Measurements from ENCODE around the gene SLC9A7.

The SLC9A7 gene

DNA sequence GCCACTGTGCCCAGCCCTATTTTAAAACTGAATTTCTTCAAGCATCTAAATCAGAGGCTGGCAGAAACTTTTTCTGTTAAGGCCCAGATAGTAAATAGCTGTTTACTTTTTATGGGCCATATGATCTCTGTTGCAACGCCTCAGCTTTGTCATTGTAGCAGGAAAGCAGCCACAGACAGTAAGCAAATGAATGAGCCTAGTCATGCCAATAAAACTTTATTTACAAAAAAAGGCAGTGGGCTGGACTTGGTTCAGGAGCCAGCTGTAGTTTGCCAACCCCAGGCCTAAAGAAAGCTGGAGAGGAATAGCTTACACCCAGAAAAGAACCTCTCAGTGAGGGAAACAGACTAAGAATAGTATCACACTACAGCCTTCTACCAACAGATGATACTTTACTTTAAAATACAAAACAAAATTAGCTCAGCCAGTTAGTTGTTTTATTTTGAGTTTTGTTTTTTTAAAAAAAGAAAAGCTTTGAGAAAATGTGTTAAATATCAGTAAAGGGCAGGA is 159.8 kb downstream of the SLC9A7 start:
- DNase-seq: no peak

DNA sequence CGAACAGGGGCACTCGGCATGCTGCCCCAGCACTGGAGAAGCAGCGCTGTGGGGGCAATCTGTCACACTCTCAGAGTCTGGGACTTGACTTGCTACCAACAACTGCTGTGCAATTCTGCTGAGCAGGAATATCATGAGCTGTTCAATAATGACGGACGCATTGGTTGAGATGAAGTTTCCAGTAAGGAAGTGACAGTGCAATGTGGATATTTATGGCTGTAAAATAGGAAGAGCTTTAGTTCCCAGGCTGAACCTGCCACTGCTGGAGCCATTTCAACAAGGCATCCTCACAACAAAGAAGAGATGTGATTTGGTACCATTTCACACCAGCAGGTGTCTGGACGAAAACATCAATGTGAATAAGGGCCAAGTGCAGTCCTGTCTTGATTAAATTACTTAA is 161.1 kb downstream of the SLC9A7 start:
- DNase-seq: no peak

DNA sequence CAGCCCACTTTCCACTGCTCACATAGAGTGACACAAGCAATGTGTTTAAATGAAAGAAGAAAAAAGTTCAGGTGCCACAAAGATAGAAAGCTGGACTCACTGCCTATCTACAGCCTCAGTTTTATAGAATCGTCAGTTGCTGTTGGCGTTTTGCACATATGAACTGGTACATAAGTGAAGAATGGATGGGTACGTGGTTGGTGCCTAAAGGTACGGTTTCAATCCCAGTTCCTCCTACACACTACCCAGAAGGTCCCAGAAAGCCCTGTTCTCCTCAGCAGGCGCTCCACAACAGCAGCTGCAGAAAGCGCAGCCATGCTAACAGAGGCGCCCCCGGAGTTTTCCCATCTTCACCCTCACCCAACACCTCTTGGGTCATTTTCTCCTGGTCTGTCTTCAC is 161.7 kb downstream of the SLC9A7 start:
- no peak for DNase-seq

DNA sequence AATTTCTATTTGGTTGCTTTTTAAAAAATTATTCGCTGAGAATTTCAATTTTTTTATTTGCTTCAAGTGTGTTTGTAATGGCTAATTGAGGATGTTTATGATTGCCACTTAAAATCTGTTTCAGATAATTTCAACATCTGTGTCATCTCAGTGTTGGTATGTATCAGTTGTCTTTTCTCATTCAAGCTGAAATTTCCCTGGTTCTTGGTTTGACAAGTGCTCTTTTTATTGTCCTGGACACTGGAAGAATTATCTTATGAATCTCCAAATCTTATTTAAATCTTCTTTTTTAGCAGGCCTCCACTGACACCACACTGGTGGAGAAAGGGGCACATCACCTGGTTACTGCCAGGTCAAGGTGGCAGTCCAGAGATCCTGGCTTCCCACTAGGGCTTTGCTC is 163.8 kb downstream of the SLC9A7 start:
- no peak for DNase-seq

DNA sequence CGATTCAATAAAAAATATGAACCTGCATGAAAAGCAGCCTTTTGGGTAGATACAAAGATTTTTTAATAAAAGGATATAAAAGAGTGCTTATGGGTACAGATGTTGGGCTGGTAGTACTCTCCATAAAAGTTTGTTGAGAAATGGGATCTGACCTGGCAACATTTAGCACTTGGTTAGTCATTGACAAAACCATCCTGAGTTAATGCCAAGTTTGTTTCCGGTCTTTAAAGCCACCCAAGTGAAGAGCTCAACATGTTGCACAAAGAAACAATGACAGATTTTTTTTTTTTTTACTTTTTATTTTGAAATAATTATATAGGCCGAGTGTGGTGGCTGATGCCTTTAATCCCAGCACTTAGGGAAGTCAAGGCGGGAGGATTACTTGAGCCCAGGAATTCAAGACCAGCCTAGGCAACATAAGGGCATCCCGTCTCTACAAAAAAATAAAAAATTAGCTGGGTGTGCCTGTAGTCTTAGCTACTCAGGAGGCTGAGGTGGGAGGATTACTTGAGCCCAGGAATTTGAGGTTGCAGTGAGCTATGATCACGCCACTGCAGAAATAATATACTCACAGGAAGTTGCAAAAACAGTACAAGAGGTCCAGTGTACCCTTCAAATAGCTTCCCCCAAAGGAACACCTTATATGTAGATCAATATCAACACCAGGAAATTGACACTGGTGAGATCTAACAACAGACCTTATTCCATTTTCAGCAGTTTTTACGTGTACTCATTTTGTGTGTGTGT is 168.8 kb downstream of the SLC9A7 start:
- DNase-seq: no peak

DNA sequence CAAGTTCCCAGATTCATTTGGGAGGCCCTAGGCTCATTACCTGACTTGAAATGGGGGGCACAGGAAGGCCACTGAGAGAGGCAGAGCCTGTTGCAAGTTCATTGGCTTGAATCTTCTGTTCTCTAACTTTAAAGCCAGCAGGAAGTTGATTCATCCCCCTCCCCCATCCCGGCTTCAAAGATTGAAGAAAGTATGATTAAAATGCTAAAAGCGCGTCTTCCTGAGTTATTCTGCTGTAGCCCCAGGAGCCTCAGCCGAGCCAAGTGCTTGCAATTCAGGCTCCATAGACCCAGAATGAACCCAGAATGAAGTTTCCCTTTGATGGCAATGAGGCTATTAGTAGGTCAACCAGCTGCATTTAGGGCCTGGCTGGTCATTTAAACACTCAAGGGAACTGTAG is 170.7 kb downstream of the SLC9A7 start:
- DNase-seq: peak; percentile 4

DNA sequence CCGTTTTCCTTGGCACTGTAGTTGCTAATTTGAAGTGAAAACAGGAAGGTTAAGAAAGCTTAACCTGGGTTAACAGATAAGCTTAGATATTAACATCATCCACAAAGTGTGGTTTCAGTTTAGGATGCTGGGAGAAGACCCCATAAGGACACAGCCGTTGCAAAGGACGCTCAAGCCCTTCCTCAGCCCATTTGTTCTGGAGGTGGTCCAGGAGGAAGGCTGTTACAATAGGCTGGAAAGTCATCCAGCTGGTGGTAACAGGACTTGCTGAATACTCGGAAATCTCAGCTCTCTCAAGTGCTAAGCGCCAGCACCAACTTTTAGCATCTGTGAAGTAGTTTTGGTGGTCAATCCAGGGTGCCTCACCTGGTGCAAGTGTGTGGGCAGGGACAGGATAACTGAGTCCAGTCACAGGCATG is 171.2 kb downstream of the SLC9A7 start:
- no peak for DNase-seq

DNA sequence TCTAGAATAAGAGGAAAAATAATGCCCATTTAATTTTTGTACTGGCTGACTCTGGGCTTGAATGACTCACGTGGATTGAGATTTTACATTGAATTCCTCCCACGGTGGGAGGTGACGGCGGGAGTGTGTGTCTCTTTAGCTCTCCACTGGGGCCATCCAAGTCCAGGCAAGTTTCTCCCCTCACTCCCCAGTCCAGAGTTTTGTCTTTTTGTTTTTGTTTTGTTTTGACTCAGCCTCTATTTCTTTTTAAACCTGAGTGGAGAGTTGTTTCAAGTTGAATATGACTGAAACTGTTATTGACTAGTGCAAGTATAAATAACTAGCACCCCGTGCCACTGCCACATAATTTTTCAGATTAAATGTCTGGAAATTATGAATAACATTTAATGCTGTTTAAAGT is 171.8 kb downstream of the SLC9A7 start:
- DNase-seq: no peak

DNA sequence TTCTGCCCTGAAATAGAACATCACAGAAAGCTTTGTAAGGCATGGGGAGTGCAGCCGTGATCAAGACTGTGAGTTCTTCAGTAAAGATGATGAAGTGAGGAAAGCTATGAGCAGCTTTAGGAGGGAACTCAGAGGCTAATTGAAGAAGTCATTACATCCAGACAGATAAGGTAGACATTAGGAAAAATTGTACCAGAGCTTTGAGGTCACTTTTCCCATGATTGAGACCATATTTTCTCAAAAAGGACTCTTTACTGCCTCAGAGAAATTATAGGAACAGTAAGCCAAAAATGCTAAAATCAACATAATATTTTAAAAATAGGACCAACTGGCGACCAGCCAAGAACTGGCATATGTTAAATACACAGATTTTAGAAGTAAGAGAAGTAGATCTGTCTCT is 174.2 kb downstream of the SLC9A7 start:
- DNase-seq: no peak

DNA sequence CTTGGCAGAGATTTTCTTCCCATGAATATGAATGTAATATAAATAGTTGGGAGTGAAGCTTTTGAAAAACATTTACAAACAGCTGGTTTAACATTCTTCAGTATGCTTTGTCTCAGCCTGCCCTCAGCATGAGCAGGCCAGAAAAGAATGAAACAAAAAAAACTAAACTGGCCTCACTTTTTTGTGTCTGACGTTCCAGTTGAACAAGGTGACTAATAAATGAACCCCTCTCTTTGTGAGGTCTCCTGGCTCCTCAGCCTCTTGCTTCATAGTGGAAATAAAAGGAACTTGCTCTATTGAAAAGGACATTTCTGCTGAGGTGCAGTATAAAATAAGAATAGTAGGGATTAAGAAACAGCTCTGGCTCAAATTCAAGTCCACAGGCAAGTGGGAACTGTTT is 176.0 kb downstream of the SLC9A7 start:
- DNase-seq: no peak

DNA sequence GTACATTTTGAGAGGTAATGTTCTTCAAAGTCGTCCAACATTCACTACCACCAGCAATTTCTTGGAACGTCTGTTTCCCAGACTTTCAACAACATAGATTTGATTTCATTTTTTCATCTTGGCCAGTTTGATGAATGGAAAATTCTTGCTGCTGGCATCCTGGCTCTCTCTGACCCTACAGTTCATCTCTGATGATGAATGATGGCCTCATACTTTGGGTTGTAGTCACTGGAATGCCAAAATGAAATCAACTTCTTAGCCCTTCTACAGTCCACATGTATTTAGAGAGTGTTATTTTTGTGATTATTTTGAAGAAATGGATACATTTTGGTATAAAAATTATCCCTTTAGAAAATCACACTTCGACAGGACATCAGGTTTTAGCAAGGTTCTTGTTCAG is 176.6 kb downstream of the SLC9A7 start:
- DNase-seq: no peak

DNA sequence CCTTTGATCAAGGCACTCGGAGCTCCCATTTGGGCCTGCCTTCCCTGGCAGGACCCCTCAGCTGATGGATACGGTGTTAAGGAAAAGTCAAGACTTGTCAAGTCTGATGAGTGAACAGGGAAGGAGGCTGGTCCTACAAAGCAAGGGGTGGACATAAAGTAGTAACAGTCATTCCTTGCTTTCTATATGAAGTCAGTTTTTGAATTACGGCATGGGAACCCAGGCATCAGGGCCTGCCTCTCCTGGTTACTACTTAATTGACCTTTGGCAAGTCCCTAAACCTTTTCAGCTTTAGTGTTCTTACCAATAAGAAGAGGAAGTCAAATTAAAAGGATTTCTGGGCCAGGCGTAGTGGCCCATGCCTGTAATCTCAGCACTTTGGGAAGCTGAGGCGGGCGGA is 178.3 kb downstream of the SLC9A7 start:
- no peak for DNase-seq

DNA sequence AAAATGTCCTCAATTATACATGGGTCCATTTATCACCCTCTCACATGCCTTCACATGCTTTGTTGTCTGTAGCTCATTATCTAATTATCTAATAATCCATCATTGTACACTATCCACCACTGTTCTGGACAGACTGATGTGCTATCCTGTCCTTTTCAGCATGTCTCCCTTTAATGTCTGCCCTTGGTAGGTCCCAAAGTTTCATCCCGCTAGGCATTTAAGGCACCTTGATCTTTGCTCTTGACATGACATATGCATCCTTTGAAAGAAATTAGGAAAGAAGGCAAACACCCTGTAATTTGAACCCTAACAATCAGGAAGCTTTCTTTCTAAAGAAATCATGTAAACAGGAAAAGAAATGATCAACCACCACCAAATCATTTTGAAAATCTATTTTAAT is 179.7 kb downstream of the SLC9A7 start:
- DNase-seq: no peak

DNA sequence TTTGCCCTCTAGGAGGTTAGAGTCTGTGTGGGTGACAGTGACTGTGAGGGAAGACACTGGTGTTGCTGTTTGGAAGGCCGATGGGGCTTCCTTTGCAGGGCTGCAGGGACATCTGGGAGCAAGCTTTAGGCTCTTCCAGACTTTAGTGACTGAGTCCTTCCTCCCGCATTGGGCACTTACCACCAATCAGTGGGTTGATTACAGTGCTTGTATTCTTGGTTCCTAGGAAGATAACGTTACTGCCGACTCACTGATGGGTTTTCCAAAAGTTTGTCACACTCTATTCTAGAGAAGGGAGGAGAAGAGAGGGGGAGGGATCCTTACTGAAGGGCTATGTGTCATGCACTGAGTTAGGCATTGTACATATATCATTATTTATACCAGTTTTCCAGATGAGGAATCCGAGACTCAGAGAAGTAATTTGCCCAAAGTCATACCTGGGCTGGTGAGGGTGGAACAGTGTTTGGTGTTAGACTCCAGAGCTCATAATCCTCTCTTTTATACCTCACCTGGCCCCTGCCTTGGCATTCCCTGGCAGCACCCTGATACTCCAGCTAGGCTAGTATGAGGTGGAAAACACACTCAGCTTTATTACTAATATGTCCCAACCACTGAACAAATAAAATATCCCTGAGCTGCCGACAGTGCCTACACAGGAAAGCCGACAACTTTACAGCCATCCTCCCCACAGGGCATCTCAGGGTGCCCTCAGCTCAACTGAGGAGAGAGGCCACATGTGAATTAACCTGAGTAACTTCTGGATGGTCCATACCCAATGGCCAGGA is 181.5 kb downstream of the SLC9A7 start:
- no peak for DNase-seq

DNA sequence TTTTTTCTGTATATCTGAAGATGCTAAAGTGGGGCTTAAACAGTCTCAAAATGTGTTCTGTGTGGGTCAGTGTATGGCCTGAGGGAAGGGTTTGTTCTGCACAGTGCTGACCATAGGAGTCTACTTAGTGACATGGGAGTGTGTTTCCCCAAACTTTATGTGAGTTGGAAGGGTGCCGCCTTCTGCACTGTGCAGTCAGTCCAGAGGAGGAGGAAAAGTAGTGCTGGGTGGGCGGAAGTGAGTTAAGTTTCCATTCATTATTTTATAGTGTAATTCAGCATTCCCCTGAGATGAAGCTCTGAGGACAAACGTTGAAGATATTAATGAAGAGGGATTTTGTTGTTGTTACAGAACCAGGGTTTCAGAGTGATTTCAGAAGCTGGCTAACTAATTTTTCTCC is 182.5 kb downstream of the SLC9A7 start:
- DNase-seq: no peak

DNA sequence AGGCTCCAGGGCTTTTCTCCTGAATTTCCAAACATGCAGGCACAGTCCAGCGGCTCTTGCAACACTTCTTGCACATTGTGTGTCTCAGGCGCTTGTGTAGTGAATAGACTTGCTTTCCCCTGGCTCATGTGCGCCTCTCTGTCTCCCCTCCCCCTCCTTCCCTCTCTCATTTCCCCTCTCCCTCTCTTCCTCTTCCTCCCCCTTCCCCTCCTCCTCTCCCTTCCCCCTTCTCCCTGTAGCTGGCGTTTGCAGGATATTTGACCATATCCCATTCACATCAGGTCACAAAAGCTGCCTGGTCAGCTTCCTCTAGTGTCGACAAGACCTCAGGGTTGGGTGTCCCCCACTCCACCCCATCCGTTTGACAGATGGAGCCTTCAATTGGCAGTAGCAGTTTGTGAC is 182.9 kb downstream of the SLC9A7 start:
- no peak for DNase-seq

DNA sequence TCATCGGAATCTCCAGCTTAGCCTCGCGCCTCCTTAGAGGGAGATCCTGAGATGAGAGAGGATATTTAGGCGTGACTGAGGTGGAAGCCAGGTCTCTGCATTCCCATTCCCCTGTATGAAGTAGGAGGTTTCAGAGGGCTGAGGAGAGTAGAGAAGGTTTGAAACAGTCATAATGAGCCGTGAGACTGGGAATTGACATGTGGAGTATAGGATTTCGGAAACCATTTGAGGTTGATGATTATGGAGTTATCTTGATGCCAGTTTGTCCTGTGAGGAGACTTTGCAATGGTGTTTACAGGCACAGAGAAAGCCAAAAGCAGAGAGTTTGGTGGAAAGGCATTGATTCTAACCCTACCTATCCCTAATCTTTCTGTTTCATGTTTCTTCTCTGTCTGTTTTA is 183.3 kb downstream of the SLC9A7 start:
- DNase-seq: no peak

DNA sequence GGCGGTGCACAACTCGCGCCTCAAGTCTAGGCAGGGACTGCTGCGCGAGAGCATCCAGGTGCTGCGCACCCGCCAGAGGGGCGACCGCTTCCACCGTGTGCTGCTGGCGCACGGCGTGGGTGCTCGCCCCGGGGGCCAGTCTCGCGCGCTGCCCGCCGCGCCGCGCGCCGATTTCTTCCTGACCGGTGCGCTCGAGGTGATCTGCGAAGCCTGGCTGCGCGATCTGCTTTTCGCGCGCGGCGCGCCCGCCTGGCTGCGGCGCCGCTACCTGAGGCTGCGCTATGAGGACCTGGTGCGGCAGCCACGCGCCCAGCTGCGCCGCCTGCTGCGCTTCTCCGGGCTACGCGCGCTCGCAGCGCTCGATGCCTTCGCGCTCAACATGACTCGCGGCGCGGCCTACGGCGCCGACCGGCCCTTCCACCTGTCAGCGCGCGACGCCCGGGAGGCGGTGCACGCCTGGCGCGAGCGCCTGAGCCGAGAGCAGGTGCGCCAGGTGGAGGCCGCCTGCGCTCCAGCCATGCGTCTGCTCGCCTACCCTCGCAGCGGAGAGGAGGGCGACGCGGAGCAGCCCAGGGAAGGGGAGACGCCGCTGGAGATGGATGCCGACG is 184.0 kb downstream of the SLC9A7 start:
- no peak for DNase-seq

DNA sequence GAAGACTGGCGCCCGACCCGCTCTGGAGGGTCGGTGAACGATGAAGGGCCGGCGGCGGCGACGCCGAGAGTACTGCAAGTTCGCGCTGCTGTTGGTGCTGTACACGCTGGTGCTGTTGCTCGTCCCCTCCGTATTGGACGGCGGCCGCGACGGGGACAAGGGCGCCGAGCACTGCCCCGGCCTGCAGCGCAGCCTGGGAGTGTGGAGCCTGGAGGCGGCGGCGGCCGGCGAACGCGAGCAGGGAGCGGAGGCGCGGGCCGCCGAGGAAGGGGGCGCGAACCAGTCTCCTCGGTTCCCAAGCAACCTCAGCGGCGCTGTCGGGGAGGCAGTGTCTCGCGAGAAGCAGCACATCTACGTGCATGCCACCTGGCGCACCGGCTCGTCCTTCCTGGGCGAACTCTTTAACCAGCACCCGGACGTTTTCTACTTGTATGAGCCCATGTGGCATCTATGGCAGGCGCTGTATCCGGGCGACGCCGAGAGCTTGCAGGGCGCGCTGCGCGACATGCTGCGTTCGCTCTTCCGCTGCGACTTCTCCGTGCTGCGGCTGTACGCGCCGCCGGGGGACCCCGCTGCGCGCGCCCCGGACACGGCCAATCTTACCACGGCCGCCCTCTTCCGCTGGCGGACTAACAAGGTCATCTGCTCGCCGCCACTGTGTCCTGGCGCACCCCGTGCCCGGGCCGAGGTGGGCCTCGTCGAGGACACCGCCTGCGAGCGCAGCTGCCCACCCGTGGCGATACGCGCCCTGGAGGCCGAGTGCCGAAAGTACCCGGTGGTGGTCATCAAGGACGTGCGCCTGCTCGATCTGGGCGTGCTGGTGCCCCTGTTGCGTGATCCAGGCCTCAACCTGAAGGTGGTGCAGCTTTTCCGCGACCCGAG is 184.8 kb downstream of the SLC9A7 start:
- peak; percentile 7 for DNase-seq

DNA sequence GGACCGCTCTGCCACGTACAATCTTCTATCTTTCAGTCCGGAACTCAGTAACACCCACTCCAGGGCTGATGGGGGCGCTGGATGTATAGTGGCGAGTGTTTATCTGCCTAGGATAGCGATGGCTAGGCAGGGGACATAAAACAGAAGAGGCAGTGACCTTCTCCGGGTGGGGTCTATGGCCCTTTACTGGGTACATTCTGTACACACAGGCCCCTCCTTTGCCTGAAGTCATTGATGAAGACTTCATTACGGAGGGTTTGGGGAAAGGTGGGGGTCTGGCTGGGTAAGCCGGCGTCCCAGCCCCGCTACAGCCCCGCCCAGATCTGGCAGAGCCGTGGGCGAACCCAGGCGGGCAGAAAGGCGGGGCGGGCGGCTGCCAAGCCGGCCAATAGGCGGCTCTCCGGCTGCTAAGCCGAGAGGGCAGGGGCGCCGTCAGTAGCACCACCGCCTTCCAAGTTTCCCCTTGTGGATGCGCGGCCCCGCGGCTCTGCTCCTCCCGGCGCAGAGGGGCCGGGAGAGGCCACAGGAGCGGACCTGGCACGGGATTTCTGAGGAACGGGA is 185.5 kb downstream of the SLC9A7 start, which contains the start of gene CHST7:
Gene CHST7 (plus strand): TSS at position 435 of the 561 bp plus-strand sequence. CDS start 167 bp downstream, outside the sequence.
- no peak for DNase-seq

DNA sequence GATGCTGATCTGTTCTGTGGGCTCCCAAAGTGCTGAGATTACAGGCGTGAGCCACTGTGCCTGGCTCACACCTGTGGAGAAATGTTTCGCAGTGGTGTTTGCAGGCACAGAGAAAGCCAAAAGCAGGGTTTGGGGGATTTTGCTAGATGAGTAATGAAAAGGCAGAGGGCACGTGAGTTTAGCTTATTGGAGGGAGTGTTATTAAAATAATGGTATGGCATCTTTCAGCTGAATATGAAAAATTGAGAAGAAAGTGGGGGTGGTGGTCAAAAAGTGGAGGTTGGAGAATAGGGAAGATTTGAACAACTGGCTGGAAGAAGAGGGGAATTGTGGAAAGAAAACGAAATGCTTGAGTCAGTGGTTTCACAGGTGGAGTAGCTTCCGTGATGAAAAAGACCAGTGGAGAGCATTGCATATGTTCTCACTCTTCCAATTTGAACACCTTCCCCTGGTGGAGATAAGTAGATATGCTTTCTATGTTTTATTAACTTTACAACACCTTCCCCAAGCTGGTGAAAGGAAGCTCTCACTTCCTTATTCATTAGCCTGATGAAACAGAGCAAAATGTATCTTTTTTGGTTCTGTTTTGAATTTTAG is 186.5 kb downstream of the SLC9A7 start:
- DNase-seq: no peak
